GM12878 (cell line): ENCODE measurements around the gene RNASE9. TPM values are rescaled to one million over a fixed set of nuclear protein-coding genes. Genes with fewer than 3 reads are reported as not detected.

ENCODE experiments used
- ATAC-seq: fragments of 200-7000 bp; cut with Tn5 transposase; 3 replicates; pipeline ENCODE4 v1.9.1; 2020; ENCODE audit warnings: mild to moderate bottlenecking, moderate library complexity
- BruUV-seq: library from RNA; stranded (reverse); fragments of 400-500 nt; replicated peaks from 2 replicates; lab custom pipeline; 2021; lab: Mats Ljungman, UMichigan
- CTCF ChIA-PET: fragments of 300-600 bp; sonication (Branson Sonifier 250); formaldehyde crosslinking; extraction: SDS; loops from one replicate; lab custom pipeline; 2021; ENCODE audit warnings: inconsistent platforms; lab: Yijun Ruan, JAX
- POLR2A ChIA-PET: fragments of 350-600 bp; formaldehyde crosslinking; extraction: SDS; loops from one replicate; lab custom pipeline; 2021; ENCODE audit warnings: inconsistent platforms; lab: Charles Lee
- RAD21 ChIA-PET: fragments of 300-600 bp; sonication (Branson Sonifier 250); formaldehyde crosslinking; loops from one replicate; lab custom pipeline; 2023; ENCODE audit warnings: antibody characterized with exemption; ENCODE audit not compliant: unreplicated experiment; lab: Charles Lee
- SMC1A ChIA-PET: fragments of 300-600 bp; sonication (Branson Sonifier 250); formaldehyde crosslinking; loops from one replicate; lab custom pipeline; 2023; ENCODE audit not compliant: unreplicated experiment, uncharacterized antibody; lab: Charles Lee
- DNase-seq: peaks from one replicate; pipeline ENCODE4 v3.0.0-alpha.2; 2011; ENCODE audit warnings: low read depth, low spot score
- FAIRE-seq: peaks from 3 replicates; lab custom pipeline; 2011; peaks lifted over from hg19 to GRCh38; lab: Jason Lieb, UNC
- H2AFZ ChIP-seq: 2 replicates; pipeline ENCODE4 v1.6.0; 2011; ENCODE audit warnings: low read depth, low read length, control low read depth; ENCODE audit not compliant: control insufficient read depth
- H3K27ac ChIP-seq: 2 replicates; pipeline ENCODE4 v1.5.1; 2011; ENCODE audit warnings: control low read depth; ENCODE audit not compliant: control insufficient read depth, insufficient read depth
- H3K27me3 ChIP-seq, 2 experiments: replicated peaks in 1 of 2; 2 replicates each; pipeline versions ENCODE4 v1.6.0 to v1.6.1; 2011; ENCODE audit warnings: low read length in 1 of 2; ENCODE audit not compliant: control insufficient read depth in 2 of 2, insufficient read depth in 2 of 2
- H3K36me3 ChIP-seq, 2 experiments: 2 replicates each; pipeline ENCODE4 v1.5.1; 2011; ENCODE audit warnings: low read length in 1 of 2; ENCODE audit not compliant: control insufficient read depth in 2 of 2, insufficient read depth in 2 of 2
- H3K4me1 ChIP-seq: 2 replicates; pipeline ENCODE4 v1.6.1; 2011; ENCODE audit warnings: mild to moderate bottlenecking, low read length, moderate library complexity, mixed read lengths; ENCODE audit not compliant: control insufficient read depth, insufficient read depth
- H3K4me2 ChIP-seq: 2 replicates; pipeline ENCODE4 v1.6.0; 2011; ENCODE audit warnings: control low read depth; ENCODE audit not compliant: control insufficient read depth, insufficient read depth
- H3K4me3 ChIP-seq: fragments of 200-600 bp; sonication (generic); 2 replicates; pipeline ENCODE4 v1.5.1; 2016
- H3K79me2 ChIP-seq: 2 replicates; pipeline ENCODE4 v1.6.0; 2011; ENCODE audit warnings: low read length; ENCODE audit not compliant: control insufficient read depth, insufficient read depth
- H3K9ac ChIP-seq: 2 replicates; pipeline ENCODE4 v1.8.0; 2011; ENCODE audit warnings: low read length, control low read depth, mixed read lengths; ENCODE audit not compliant: control insufficient read depth, insufficient read depth
- H3K9me3 ChIP-seq: replicated peaks from 3 replicates; pipeline ENCODE4 v1.5.1; 2011; ENCODE audit warnings: mild to moderate bottlenecking, low read length; ENCODE audit not compliant: control insufficient read depth, insufficient read depth
- H4K20me1 ChIP-seq: 2 replicates; pipeline ENCODE4 v1.6.0; 2011; ENCODE audit not compliant: control insufficient read depth, insufficient read depth
- CBFB ChIP-seq: IDR thresholded peaks from 2 replicates; pipeline ENCODE4 v1.6.1; 2016; ENCODE audit warnings: antibody characterized with exemption, low read depth
- CBX3 ChIP-seq: fragments of 200-600 bp; sonication (generic); IDR thresholded peaks from 2 replicates; pipeline ENCODE4 v1.6.1; 2016; ENCODE audit warnings: low read depth, borderline replicate concordance
- CHD4 ChIP-seq: fragments of 200-600 bp; sonication (generic); IDR thresholded peaks from 2 replicates; pipeline ENCODE4 v1.6.1; 2016; ENCODE audit warnings: mild to moderate bottlenecking
- FOS ChIP-seq: IDR thresholded peaks from 3 replicates; pipeline ENCODE4 v1.6.1; 2011; ENCODE audit warnings: borderline replicate concordance; ENCODE audit not compliant: insufficient read length; ENCODE audit errors: extremely low read depth
- HCFC1 ChIP-seq: fragments of 150-350 bp; IDR thresholded peaks from 2 replicates; pipeline ENCODE4 v1.6.1; 2014; ENCODE audit warnings: low read length
- KLF5 ChIP-seq: fragments of 450-650 bp; IDR thresholded peaks from 2 replicates; pipeline ENCODE4 v1.6.1; 2014; ENCODE audit warnings: mild to moderate bottlenecking; ENCODE audit not compliant: partially characterized antibody
- MXI1 ChIP-seq: fragments of 150-350 bp; IDR thresholded peaks from 2 replicates; pipeline ENCODE4 v1.6.1; 2011; ENCODE audit warnings: low read depth, mild to moderate bottlenecking, inconsistent platforms, low read length, improper control_type of control experiment
- RB1 ChIP-seq: fragments of 450-650 bp; formaldehyde crosslinking; IDR thresholded peaks from 2 replicates; pipeline ENCODE4 v1.6.1; 2017; ENCODE audit warnings: mild to moderate bottlenecking, borderline replicate concordance
- SP1 ChIP-seq: IDR thresholded peaks from one replicate; pipeline ENCODE4 v1.6.1; 2011; ENCODE audit warnings: low read depth, low read length
- SPI1 ChIP-seq: IDR thresholded peaks from 2 replicates; pipeline ENCODE4 v1.6.1; 2011; ENCODE audit warnings: low read depth, mild to moderate bottlenecking, low read length, moderate library complexity, borderline replicate concordance; ENCODE audit not compliant: insufficient read depth
- TAF1 ChIP-seq: IDR thresholded peaks from 2 replicates; pipeline ENCODE4 v1.6.1; 2011; ENCODE audit warnings: mild to moderate bottlenecking, low read depth, low read length, borderline replicate concordance
- TBL1XR1 ChIP-seq: IDR thresholded peaks from 2 replicates; pipeline ENCODE4 v1.6.1; 2012; ENCODE audit warnings: low read depth, low read length, improper control_type of control experiment
- YBX1 ChIP-seq: fragments of 450-650 bp; IDR thresholded peaks from 2 replicates; pipeline ENCODE4 v1.6.1; 2016; ENCODE audit warnings: antibody characterized with exemption
- in situ Hi-C: fragments of 300-500 bp; cut with MboI; formaldehyde crosslinking; loops from 9 replicates; pipeline ENCODE4 v1.14.3; 2018; ENCODE audit warnings: mixed read lengths
- intact Hi-C: fragments of 100-400 bp; cut with micrococcal nuclease; formaldehyde crosslinking; loops from one replicate; pipeline ENCODE4 v1.14.2; 2022; ENCODE audit not compliant: unreplicated experiment
- polyA plus RNA-seq, 11 experiments: library from polyadenylated mRNA; depleted of rRNA in 4 of 11; unstranded in 6 of 11; stranded (reverse) in 5 of 11; fragments of >200 nt; fragmentation: Nextera tagmentation in 4 of 11; fragmentation: Illumina TruSeq in 1 of 11; extraction: Ambion mirVana in 4 of 11; extraction: Trizol in 1 of 11; gene quantifications; 1 replicate in 1 of 11; 2 replicates in 10 of 11; pipeline versions ENCODE4 v1.2.1 to v1.2.3, GENCODE V29; 2011 to 2016; ENCODE audit warnings: inconsistent platforms in 2 of 11, missing spikeins in 2 of 11, low read depth in 1 of 11
- total RNA-seq, 4 experiments: library from RNA; depleted of rRNA in 3 of 4; stranded (reverse); fragments of >200 nt in 3 of 4; fragmentation: Illumina TruSeq in 1 of 4; extraction: Trizol in 1 of 4; gene quantifications; 2 replicates each; pipeline versions ENCODE4 v1.2.1 to v1.2.3, GENCODE V29; 2013 to 2021
- TF ChIP-seq, protein P1 (sequence below): IDR thresholded peaks from 2 replicates; pipeline ENCODE4 v1.6.1; 2011; ENCODE audit warnings: borderline replicate concordance, low read depth, mild to moderate bottlenecking, moderate library complexity, mixed read lengths, low read length; ENCODE audit not compliant: insufficient read depth; ENCODE audit errors: extremely low read length

The RNASE9 gene
- total and polyA plus RNA-seq, 10 of the 15 experiments (the other 5 are each of a cell fraction or from before 2014, with no cell fraction given) = not detected

DNA sequence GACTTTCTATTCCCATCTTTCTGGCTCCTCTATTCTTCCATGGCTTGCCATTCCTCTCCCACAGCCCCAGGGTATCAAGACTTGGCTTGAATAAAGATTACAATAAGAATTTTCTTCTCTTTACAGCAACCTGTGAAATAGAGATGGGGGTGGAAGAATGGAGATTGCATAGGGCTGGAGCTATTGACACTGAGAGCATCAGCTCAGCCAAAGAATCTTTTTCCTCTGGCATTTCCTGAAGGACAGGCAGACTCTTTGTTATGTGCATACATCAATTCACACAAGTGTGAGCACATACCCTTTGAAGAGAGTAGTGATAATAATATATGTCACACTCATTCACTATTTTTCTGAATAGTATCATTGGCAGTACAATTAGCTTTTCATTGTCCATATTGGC is 22.3 kb upstream of the RNASE9 start:
- no peak for DNase-seq
- H3K36me3 ChIP-seq = no peaks in the 10 kb centered on the region
- SMC1A ChIA-PET = no interaction called here
- H3K4me2 ChIP-seq = no peak overlapping the region
- CTCF ChIA-PET = interaction anchor here (0.8 kb wide), 1 partner anchor 26 kb away, joined by 3 read pairs; no protein-coding TSS in a partner anchor
- POLR2A ChIA-PET = no interaction called here
- TF ChIP-seq HCFC1 = no peak
- no peak for TF ChIP-seq TBL1XR1
- TF ChIP-seq YBX1 = no peak
- TF ChIP-seq RB1 = no peak
- no peak for TF ChIP-seq SP1
- no peak for TF ChIP-seq FOS
- no peak for TF ChIP-seq MXI1
- TF ChIP-seq SPI1 = no peak
- TF ChIP-seq KLF5 = no peak
- TF ChIP-seq, protein P1, sequence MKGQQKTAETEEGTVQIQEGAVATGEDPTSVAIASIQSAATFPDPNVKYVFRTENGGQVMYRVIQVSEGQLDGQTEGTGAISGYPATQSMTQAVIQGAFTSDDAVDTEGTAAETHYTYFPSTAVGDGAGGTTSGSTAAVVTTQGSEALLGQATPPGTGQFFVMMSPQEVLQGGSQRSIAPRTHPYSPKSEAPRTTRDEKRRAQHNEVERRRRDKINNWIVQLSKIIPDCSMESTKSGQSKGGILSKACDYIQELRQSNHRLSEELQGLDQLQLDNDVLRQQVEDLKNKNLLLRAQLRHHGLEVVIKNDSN = no peak
- TF ChIP-seq CBFB = no peak
- TF ChIP-seq CHD4 = no peak
- no peak for TF ChIP-seq TAF1
- TF ChIP-seq CBX3 = no peak
- no peaks in the 10 kb centered on the region for H3K4me1 ChIP-seq
- no peak overlapping the region for H3K27ac ChIP-seq
- FAIRE-seq = no peak
- no peaks in the 10 kb centered on the region; a peak in 1 of 4 replicates for H3K27me3 ChIP-seq
- no peaks in the 10 kb centered on the region for H3K9me3 ChIP-seq
- H2AFZ ChIP-seq = no peak overlapping the region
- no peak overlapping the region for H3K4me3 ChIP-seq
- H3K9ac ChIP-seq = no peak overlapping the region
- no peaks in the 10 kb centered on the region for H3K79me2 ChIP-seq
- RAD21 ChIA-PET = no interaction called here
- no TSS peak for BruUV-seq
- no peak for ATAC-seq
- intact Hi-C loops = no loop called here
- no peaks in the 10 kb centered on the region for H4K20me1 ChIP-seq
- in situ Hi-C loops = no loop called here
